IMR-90 (cell line): ENCODE results near the gene AOPEP.

Experiments used
- CEBPB ChIP-seq: IDR thresholded peaks from 2 replicates; pipeline ENCODE4 v1.6.1; 2012; ENCODE audit warnings: low read depth, low read length, improper control_type of control experiment
- MAZ ChIP-seq: IDR thresholded peaks from 2 replicates; pipeline ENCODE4 v1.6.1; 2012; ENCODE audit warnings: low read depth, mild to moderate bottlenecking, low read length, improper control_type of control experiment, moderate library complexity, borderline replicate concordance
- POLR2A ChIP-seq: IDR thresholded peaks from 2 replicates; pipeline ENCODE4 v1.6.1; 2012; ENCODE audit warnings: mild to moderate bottlenecking, low read depth, low read length
- RAD21 ChIP-seq: IDR thresholded peaks from 2 replicates; pipeline ENCODE4 v1.6.1; 2012; ENCODE audit warnings: low read length, improper control_type of control experiment
- RCOR1 ChIP-seq: IDR thresholded peaks from 2 replicates; pipeline ENCODE4 v1.6.1; 2012; ENCODE audit warnings: mild to moderate bottlenecking, low read length, improper control_type of control experiment; ENCODE audit not compliant: insufficient replicate concordance
- RFX5 ChIP-seq: IDR thresholded peaks from 2 replicates; pipeline ENCODE4 v1.8.0; 2012; ENCODE audit warnings: low read depth, mild to moderate bottlenecking, low read length, moderate library complexity
- SMC3 ChIP-seq: fragments of 150-350 bp; IDR thresholded peaks from 2 replicates; pipeline ENCODE4 v1.6.1; 2016; ENCODE audit warnings: low read depth, mild to moderate bottlenecking, antibody characterized with exemption, low read length, moderate library complexity
- TF ChIP-seq, protein P1 (sequence below): conservative IDR thresholded peaks from 2 replicates; pipeline ENCODE4 v1.5.1; 2012; ENCODE audit warnings: mild to moderate bottlenecking, low read depth, low read length, improper control_type of control experiment
- TF ChIP-seq, protein P2 (sequence below): fragments of 150-350 bp; IDR thresholded peaks from 2 replicates; pipeline ENCODE4 v1.6.1; 2016; ENCODE audit warnings: low read depth, mild to moderate bottlenecking, low read length, moderate library complexity, borderline replicate concordance

DNA sequence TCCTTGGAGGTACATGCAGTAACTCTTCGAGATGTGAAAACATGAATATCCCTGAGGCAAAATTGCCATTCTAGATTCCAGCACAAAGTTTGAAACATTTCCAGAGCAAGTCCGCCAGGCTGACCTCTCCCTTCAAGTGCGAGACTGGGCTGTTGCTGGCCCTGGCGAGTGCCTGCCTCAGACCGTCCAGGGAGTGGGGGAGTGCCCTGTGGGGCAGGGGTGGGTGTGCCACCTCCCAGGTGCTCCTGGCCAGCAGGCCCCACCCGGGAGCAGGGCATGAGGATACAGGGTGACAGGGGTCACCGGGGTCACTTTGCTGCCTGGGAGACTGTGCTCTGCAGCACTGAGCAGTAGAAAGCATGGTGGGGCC lies 199.9 kb downstream of the AOPEP start:
- TF ChIP-seq, protein P1, sequence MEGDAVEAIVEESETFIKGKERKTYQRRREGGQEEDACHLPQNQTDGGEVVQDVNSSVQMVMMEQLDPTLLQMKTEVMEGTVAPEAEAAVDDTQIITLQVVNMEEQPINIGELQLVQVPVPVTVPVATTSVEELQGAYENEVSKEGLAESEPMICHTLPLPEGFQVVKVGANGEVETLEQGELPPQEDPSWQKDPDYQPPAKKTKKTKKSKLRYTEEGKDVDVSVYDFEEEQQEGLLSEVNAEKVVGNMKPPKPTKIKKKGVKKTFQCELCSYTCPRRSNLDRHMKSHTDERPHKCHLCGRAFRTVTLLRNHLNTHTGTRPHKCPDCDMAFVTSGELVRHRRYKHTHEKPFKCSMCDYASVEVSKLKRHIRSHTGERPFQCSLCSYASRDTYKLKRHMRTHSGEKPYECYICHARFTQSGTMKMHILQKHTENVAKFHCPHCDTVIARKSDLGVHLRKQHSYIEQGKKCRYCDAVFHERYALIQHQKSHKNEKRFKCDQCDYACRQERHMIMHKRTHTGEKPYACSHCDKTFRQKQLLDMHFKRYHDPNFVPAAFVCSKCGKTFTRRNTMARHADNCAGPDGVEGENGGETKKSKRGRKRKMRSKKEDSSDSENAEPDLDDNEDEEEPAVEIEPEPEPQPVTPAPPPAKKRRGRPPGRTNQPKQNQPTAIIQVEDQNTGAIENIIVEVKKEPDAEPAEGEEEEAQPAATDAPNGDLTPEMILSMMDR: no peak
- no peak for TF ChIP-seq CEBPB
- no peak for TF ChIP-seq RCOR1
- TF ChIP-seq SMC3: no peak
- TF ChIP-seq RFX5: no peak
- TF ChIP-seq POLR2A: no peak
- TF ChIP-seq RAD21: no peak
- TF ChIP-seq, protein P2, sequence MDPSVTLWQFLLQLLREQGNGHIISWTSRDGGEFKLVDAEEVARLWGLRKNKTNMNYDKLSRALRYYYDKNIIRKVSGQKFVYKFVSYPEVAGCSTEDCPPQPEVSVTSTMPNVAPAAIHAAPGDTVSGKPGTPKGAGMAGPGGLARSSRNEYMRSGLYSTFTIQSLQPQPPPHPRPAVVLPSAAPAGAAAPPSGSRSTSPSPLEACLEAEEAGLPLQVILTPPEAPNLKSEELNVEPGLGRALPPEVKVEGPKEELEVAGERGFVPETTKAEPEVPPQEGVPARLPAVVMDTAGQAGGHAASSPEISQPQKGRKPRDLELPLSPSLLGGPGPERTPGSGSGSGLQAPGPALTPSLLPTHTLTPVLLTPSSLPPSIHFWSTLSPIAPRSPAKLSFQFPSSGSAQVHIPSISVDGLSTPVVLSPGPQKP: no peak
- no peak for TF ChIP-seq MAZ
